Measurements from ENCODE around the gene SMC4.

DNA sequence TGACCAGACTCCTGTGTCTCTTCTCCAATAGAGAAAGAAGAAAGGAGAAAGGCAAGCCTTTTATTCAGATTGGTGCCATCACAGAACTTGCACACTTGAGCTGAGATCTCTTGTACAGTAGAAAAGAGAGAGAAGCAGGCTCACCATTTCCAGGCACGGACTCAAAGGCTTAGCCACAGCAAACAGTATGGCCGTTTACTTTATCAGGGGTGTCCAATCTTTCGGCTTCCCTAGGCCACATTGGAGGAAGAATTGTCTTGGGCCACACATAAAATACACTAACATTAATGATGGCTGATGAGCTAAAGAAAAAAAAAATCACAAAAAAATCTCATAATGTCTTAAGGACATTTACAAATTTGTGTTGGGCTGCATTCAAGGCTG is 5.4 kb upstream of the SMC4 start:
- TF ChIP-seq, protein P1, sequence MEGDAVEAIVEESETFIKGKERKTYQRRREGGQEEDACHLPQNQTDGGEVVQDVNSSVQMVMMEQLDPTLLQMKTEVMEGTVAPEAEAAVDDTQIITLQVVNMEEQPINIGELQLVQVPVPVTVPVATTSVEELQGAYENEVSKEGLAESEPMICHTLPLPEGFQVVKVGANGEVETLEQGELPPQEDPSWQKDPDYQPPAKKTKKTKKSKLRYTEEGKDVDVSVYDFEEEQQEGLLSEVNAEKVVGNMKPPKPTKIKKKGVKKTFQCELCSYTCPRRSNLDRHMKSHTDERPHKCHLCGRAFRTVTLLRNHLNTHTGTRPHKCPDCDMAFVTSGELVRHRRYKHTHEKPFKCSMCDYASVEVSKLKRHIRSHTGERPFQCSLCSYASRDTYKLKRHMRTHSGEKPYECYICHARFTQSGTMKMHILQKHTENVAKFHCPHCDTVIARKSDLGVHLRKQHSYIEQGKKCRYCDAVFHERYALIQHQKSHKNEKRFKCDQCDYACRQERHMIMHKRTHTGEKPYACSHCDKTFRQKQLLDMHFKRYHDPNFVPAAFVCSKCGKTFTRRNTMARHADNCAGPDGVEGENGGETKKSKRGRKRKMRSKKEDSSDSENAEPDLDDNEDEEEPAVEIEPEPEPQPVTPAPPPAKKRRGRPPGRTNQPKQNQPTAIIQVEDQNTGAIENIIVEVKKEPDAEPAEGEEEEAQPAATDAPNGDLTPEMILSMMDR (IDR thresholded peaks at IDR 0.05; ENCODE audit: low read depth, low read length), result no peak
- TF ChIP-seq POLR2A (IDR thresholded peaks at IDR 0.05; ENCODE audit: extremely low read depth, insufficient read length) (no peak), MAX (IDR thresholded peaks at IDR 0.05; ENCODE audit: low read depth, low read length) (no peak)

All from NB4 (cell line).